Memory B cell (primary cell): Measurements from ENCODE around the gene NOD1.
"Not testable (repeated sequence)": the region's sequence is repeated elsewhere in the genome, so short reads cannot be mapped to it uniquely, and the experiment has no call there.

Source experiments
- ATAC-seq: fragments of 150-1000 bp; cut with Tn5 transposase; 2 replicates; pipeline ENCODE4 v1.10.0; 2021; ENCODE audit warnings: low read depth, mild to moderate bottlenecking, moderate library complexity
- DNase-seq, 2 donors: peaks; one replicate each; pipeline ENCODE4 v3.0.0; 2022; ENCODE audit warnings: low spot score in 2 of 2
- H3K27ac Mint-ChIP-seq: one replicate; pipeline ENCODE4 v1.8.0; 2022; ENCODE audit warnings: mild to moderate bottlenecking, moderate library complexity, mixed read lengths
- H3K27me3 Mint-ChIP-seq: one replicate; pipeline ENCODE4 v1.8.0; 2022; ENCODE audit warnings: mixed read lengths
- H3K36me3 Mint-ChIP-seq: one replicate; pipeline ENCODE4 v1.8.0; 2022; ENCODE audit warnings: mild to moderate bottlenecking, mixed read lengths
- H3K4me1 Mint-ChIP-seq: one replicate; pipeline ENCODE4 v1.8.0; 2022; ENCODE audit warnings: mixed read lengths
- H3K4me3 Mint-ChIP-seq: one replicate; pipeline ENCODE4 v1.8.0; 2022; ENCODE audit warnings: mild to moderate bottlenecking, moderate library complexity, mixed read lengths
- H3K9me3 Mint-ChIP-seq: one replicate; pipeline ENCODE4 v1.8.0; 2022; ENCODE audit warnings: mixed read lengths

Gene NOD1

GRCh38 chr7:30433506-30433905 lies 45.1 kb downstream of the NOD1 start:
- Mint-ChIP-seq H3K27ac (peak overlapping the region; percentile 46), H3K36me3 (peaks cover 57% of the 10 kb centered on the region), H3K27me3 (no peaks in the 10 kb centered on the region), H3K4me1 (peaks cover 60% of the 10 kb centered on the region), H3K9me3 (no peaks in the 10 kb centered on the region), H3K4me3 (peak overlapping the region; percentile 25)
- DNase-seq (no peak), ATAC-seq (no peak)

- Mint-ChIP-seq H3K36me3 (peaks cover 52% of the 10 kb centered on the region), H3K27ac (peak overlapping the region; percentile 84)
- DNase-seq = no peak
Measured at GRCh38 chr7:30433082-30433481, 45.5 kb downstream of the NOD1 start.

GRCh38 chr7:30430777-30431176 lies 47.8 kb downstream of the NOD1 start:
- Mint-ChIP-seq H3K27me3 (no peaks in the 10 kb centered on the region), H3K9me3 (no peaks in the 10 kb centered on the region), H3K27ac (peak overlapping the region; percentile 74), H3K36me3 (peaks cover 45% of the 10 kb centered on the region), H3K4me1 (peaks cover 43% of the 10 kb centered on the region), H3K4me3 (peak overlapping the region; percentile 32)
- ATAC-seq (no peak), DNase-seq (no peak)

More at GRCh38 chr7:30433082-30433481, 45.5 kb downstream of the NOD1 start:
- H3K27me3 Mint-ChIP-seq = no peaks in the 10 kb centered on the region
- H3K4me1 Mint-ChIP-seq = peaks cover 60% of the 10 kb centered on the region
- H3K4me3 Mint-ChIP-seq = peak overlapping the region; percentile 11
- ATAC-seq = peak; percentile 28
- H3K9me3 Mint-ChIP-seq = no peaks in the 10 kb centered on the region

DNA sequence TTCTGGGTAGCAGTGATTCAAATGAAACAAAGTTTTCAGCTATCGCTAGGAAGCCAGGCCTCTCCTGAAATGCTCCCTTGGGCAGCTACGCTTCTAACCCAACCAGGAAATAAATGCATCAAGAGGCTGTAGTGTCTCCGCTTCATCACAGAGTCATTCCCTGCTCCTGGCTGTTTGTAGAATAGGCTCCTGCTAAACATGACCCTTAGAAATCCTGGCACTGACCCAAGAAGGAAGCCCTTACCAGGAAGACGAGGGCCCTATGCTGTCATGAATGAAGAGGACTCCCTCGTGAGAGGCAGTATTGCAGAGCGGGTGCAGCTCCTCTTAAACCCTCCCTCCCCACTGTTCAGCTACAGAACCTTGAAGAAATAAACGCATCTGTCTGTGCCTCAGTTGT lies 48.3 kb downstream of the NOD1 start:
- H3K27me3 Mint-ChIP-seq = no peaks in the 10 kb centered on the region
- DNase-seq (no peak), ATAC-seq (no peak)
- peaks cover 46% of the 10 kb centered on the region for H3K36me3 Mint-ChIP-seq
- H3K4me3 Mint-ChIP-seq = no peak overlapping the region
- peak overlapping the region; percentile 74 for H3K27ac Mint-ChIP-seq
- H3K4me1 Mint-ChIP-seq = peaks cover 40% of the 10 kb centered on the region
- H3K9me3 Mint-ChIP-seq = no peaks in the 10 kb centered on the region

- H3K4me1 Mint-ChIP-seq = peaks cover 29% of the 10 kb centered on the region
- H3K27me3 Mint-ChIP-seq = no peaks in the 10 kb centered on the region
- no peak overlapping the region for H3K4me3 Mint-ChIP-seq
- DNase-seq (no peak), ATAC-seq (no peak)
- no peaks in the 10 kb centered on the region for H3K9me3 Mint-ChIP-seq
- peak overlapping the region; percentile 57 for H3K27ac Mint-ChIP-seq
- peaks cover 40% of the 10 kb centered on the region for H3K36me3 Mint-ChIP-seq
Measured at GRCh38 chr7:30429156-30429530, 49.4 kb downstream of the NOD1 start.

DNA sequence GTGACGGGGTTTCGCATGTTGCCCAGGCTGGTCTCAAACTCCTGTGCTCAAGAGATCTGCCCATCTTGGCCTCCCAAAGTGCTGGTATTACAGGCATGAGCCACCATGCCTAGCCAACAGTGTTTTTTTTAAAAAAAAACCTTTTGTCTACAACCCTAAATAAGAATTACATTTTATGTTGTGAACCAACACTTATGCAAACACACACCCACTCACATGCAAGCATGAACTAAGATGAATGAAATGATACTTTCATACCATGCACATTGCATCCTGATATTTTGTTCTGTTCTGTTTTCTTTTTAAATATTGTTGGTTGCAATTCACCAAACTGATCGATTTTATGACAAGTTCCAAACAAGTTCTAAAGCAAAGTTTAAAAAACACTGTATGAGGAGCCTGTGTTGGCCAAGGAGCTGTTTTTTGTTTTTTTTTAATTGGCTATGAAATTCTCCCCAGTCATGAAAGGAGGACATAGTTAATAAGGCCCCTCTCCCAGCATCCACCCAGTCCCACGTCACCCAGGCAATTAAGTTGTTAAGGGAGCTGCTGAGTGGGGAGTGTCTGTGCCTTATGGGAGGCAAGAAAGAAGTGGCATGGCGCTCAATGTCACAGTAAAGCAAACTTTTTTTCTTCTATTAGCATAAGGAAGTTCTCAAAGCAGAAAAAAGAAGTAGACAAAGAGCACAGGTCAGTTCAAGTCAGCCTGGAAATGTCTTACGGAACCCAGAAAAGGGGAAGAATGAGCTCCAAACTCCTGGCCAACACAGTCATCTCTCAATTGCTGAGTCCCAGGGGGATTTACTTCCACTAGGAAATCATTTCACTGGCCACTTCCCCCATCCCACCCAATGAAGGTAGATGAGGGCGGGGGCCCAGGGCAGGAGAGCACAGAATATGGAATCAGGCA lies 50.1 kb downstream of the NOD1 start:
- Mint-ChIP-seq H3K4me1 (peaks cover 23% of the 10 kb centered on the region), H3K9me3 (no peaks in the 10 kb centered on the region), H3K27me3 (no peaks in the 10 kb centered on the region), H3K27ac (no peak overlapping the region), H3K4me3 (no peak overlapping the region), H3K36me3 (peaks cover 36% of the 10 kb centered on the region)
- ATAC-seq = no peak
- no peak for DNase-seq

- Mint-ChIP-seq H3K27ac (no peak overlapping the region), H3K4me3 (no peak overlapping the region), H3K4me1 (peaks cover 19% of the 10 kb centered on the region), H3K27me3 (no peaks in the 10 kb centered on the region), H3K36me3 (peaks cover 32% of the 10 kb centered on the region), H3K9me3 (no peaks in the 10 kb centered on the region)
- DNase-seq = no peak
- ATAC-seq = no peak
Measured at GRCh38 chr7:30427296-30428070, 51.1 kb downstream of the NOD1 start.

GRCh38 chr7:30424506-30424905 lies 54.1 kb downstream of the NOD1 start:
- DNase-seq = no peak
- H3K4me1 Mint-ChIP-seq = peaks cover 4% of the 10 kb centered on the region
- H3K27ac Mint-ChIP-seq = no peak overlapping the region
- H3K27me3 Mint-ChIP-seq = no peaks in the 10 kb centered on the region
- H3K4me3 Mint-ChIP-seq = no peak overlapping the region
- no peak for ATAC-seq
- H3K9me3 Mint-ChIP-seq = no peaks in the 10 kb centered on the region
- peaks cover 21% of the 10 kb centered on the region for H3K36me3 Mint-ChIP-seq

GRCh38 chr7:30423788-30424505 lies 54.6 kb downstream of the NOD1 start:
- Mint-ChIP-seq H3K9me3 (no peaks in the 10 kb centered on the region), H3K4me1 (no peaks in the 10 kb centered on the region), H3K27me3 (no peaks in the 10 kb centered on the region), H3K36me3 (peaks cover 18% of the 10 kb centered on the region), H3K27ac (no peak overlapping the region), H3K4me3 (no peak overlapping the region)
- ATAC-seq (no peak), DNase-seq (no peak)

DNA sequence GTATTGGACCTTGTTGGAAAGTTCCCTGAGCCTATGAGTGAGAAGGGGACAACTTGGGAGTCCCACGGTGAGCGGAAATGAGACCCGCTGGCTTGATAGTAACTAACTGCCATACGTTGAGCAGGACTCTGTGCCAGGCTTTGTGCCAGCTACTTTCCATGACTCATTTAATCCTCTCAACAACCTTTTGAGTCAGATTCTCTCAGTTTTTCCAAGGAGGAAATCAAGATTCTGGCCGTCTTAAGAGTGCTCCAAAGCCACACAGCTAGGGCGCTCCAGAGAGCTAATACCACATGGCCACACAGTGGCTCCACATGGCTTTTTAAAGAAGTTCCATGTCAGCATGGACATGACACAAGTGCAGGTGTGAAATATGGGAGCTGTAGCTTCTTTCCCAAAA lies 55.7 kb downstream of the NOD1 start:
- no peak for DNase-seq
- H3K27ac Mint-ChIP-seq = no peak overlapping the region
- H3K4me1 Mint-ChIP-seq = no peaks in the 10 kb centered on the region
- H3K27me3 Mint-ChIP-seq = no peaks in the 10 kb centered on the region
- no peak for ATAC-seq
- peaks cover 16% of the 10 kb centered on the region for H3K36me3 Mint-ChIP-seq
- no peaks in the 10 kb centered on the region for H3K9me3 Mint-ChIP-seq
- no peak overlapping the region for H3K4me3 Mint-ChIP-seq

DNA sequence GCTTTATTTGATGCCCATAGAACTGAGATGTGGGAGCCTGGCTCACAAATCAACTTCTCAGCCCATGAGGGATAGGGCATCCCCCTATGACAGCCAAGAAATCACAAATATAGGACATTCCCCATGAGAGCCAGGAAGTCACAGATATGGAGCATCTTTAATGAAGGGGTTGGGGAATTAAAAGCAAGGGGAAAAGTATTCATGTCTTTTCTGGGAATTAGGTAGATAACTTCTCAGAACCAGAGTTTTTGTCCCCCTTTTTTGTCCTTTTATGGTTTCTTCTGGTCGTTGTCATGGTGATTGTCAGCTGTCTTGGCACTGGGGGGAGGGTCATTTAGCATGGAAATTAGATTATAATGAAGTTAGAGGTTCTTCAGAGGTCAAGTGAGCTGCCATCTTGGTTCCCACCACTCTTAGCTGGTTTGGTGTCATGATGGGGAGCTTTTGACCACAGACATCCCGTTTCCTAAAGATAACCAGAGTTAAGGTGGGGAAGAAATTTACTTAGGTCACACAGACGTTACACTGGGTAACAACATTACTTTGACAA lies 56.9 kb downstream of the NOD1 start:
- peaks cover 14% of the 10 kb centered on the region for H3K36me3 Mint-ChIP-seq

GRCh38 chr7:30420662-30421061 lies 57.9 kb downstream of the NOD1 start:
- Mint-ChIP-seq H3K27me3 (no peaks in the 10 kb centered on the region), H3K4me3 (no peak overlapping the region), H3K27ac (no peak overlapping the region), H3K4me1 (no peaks in the 10 kb centered on the region), H3K9me3 (no peaks in the 10 kb centered on the region), H3K36me3 (peaks cover 4% of the 10 kb centered on the region)
- DNase-seq = no peak
- ATAC-seq = no peak

More for the DNA sequence above, 56.9 kb downstream of the NOD1 start:
- no peaks in the 10 kb centered on the region for H3K9me3 Mint-ChIP-seq
- H3K4me1 Mint-ChIP-seq = no peaks in the 10 kb centered on the region
- no peak overlapping the region for H3K4me3 Mint-ChIP-seq
- H3K27ac Mint-ChIP-seq = no peak overlapping the region
- DNase-seq (no peak), ATAC-seq (no peak)
- H3K27me3 Mint-ChIP-seq = no peaks in the 10 kb centered on the region

DNA sequence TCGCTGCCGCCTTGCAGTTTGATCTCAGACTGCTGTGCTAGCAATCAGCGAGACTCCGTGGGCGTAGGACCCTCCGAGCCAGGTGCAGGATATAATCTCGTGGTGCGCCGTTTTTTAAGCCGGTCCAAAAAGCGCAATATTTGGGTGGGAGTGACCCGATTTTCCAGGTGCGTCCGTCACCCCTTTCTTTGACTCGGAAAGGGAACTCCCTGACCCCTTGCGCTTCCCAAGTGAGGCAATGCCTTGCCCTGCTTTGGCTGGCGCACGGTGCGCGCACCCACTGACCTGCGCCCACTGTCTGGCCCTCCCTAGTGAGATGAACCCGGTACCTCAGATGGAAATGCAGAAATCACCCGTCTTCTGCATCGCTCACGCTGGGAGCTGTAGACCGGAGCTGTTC lies 58.5 kb downstream of the NOD1 start:
- DNase-seq, H3K9me3 Mint-ChIP-seq, ATAC-seq, H3K36me3 Mint-ChIP-seq, H3K4me3 Mint-ChIP-seq, H3K27ac Mint-ChIP-seq, H3K27me3 Mint-ChIP-seq, H3K4me1 Mint-ChIP-seq: not testable (repeated sequence)

DNA sequence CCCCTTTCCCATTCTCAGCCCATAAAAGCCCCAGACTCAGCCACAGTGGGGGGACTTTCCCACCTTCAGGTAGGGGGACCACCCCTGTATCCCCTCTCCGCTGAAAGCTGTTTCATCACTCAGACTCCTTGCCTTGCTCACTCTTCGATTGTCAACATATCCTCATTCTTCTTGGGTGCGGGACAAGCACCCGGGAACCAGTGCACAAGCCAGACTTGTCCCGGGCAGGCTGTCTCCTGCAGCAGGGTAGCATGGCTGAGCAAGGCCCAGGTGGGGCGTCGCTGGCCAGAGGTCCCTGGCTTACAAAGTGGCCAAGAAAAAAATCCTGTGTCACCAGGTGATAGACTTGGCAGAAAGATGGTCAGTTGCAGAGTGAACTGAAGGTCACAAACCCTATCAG lies 64.7 kb downstream of the NOD1 start:
- Mint-ChIP-seq H3K36me3 (no peaks in the 10 kb centered on the region), H3K9me3 (peaks cover 2% of the 10 kb centered on the region), H3K27me3 (no peaks in the 10 kb centered on the region), H3K4me1 (peaks cover 19% of the 10 kb centered on the region), H3K27ac (no peak overlapping the region), H3K4me3 (no peak overlapping the region)
- DNase-seq (no peak), ATAC-seq (no peak)
